Measurements from ENCODE around the gene ERBB4. TPM values are rescaled to one million over a fixed set of nuclear protein-coding genes. Genes with fewer than 3 reads are reported as not detected.

Gene ERBB4
- total RNA-seq, 4 donors from 2014 or later, result 0.16 to 12.7 (median 0.27) TPM; not detected in 1

DNA sequence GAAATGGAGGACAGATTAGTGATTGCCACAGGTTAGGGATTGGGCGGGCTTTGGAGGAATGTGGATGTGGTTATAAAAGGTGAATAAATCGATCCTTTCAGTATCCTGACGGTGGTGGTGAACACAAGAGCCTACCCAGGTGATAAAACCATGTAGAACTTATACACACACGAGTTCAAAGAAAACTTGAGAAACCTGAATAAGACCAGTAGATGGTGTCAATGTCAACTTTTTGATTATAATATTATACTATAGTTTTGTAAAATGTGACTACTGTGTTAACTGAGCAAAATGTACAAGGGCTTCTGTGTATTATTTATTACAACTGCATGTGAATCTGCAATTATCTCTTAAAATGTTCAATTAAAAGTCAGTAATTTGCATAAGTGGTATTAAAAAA lies 136.3 kb downstream of the ERBB4 start:
- in situ Hi-C loops (cut with MboI; ENCODE audit: low pct_ligation_motif_present in 1 of 4, low pct_unique_long_range_greater_than_20kb in 1 of 4, low sequenced_read_pairs in 3 of 4), result no loop called here
- 20 to 60% methylated on average over 2 to 4 of the region's 4 CpGs for WGBS, 2 donors (ENCODE audit: low coverage in 1 of 2)

DNA sequence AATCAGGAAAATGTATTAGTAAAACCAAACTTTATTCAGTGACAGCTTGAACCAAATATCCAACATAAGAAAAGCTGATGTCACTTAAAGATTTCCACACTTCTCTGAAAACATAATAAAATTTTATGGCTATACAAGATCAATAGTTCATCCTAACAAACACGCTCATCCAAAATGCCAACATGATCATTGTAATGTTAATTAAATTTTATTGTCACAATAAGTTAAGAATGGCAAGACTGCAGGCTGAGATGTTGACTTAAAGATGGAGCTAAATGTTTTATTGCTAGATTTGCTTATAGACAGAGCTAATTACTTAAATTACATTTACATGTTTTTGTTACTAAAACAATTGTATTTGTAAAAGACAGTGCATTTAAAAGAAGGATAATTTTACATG lies 140.3 kb downstream of the ERBB4 start:
- Histone ChIP-seq H3K4me1 (no peaks in the 10 kb centered on the region), H3K9me3 (no peaks in the 10 kb centered on the region), H3K4me3 (no peak overlapping the region), H3K27me3 (no peaks in the 10 kb centered on the region), H3K27ac (no peak overlapping the region), H3K36me3 (no peaks in the 10 kb centered on the region)
- 40 to 50% methylated on average over 1 of the region's 1 CpG for WGBS, 2 donors (ENCODE audit: low coverage in 1 of 2)
- in situ Hi-C loops (cut with MboI; ENCODE audit: low pct_ligation_motif_present in 1 of 4, low pct_unique_long_range_greater_than_20kb in 1 of 4, low sequenced_read_pairs in 3 of 4), result no loop called here
- no peak for DNase-seq
- TF ChIP-seq EP300 (IDR thresholded peaks at IDR 0.05; ENCODE audit: low read depth), result no peak
- TF ChIP-seq, protein P1, sequence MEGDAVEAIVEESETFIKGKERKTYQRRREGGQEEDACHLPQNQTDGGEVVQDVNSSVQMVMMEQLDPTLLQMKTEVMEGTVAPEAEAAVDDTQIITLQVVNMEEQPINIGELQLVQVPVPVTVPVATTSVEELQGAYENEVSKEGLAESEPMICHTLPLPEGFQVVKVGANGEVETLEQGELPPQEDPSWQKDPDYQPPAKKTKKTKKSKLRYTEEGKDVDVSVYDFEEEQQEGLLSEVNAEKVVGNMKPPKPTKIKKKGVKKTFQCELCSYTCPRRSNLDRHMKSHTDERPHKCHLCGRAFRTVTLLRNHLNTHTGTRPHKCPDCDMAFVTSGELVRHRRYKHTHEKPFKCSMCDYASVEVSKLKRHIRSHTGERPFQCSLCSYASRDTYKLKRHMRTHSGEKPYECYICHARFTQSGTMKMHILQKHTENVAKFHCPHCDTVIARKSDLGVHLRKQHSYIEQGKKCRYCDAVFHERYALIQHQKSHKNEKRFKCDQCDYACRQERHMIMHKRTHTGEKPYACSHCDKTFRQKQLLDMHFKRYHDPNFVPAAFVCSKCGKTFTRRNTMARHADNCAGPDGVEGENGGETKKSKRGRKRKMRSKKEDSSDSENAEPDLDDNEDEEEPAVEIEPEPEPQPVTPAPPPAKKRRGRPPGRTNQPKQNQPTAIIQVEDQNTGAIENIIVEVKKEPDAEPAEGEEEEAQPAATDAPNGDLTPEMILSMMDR (IDR thresholded peaks at IDR 0.05), result no peak
- no peak for TF ChIP-seq POLR2AphosphoS5 (IDR thresholded peaks at IDR 0.05)
- no peak for TF ChIP-seq POLR2A (IDR thresholded peaks at IDR 0.05)
- intact Hi-C loops (cut with DNase I; ENCODE audit: low total_unique reads), result no loop called here

More for the DNA sequence above, 136.3 kb downstream of the ERBB4 start:
- Histone ChIP-seq H3K4me3 (no peak overlapping the region), H3K36me3 (no peaks in the 10 kb centered on the region), H3K9me3 (no peaks in the 10 kb centered on the region), H3K4me1 (no peaks in the 10 kb centered on the region), H3K27me3 (no peaks in the 10 kb centered on the region), H3K27ac (no peak overlapping the region)
- no peak for DNase-seq
- intact Hi-C loops (cut with DNase I; ENCODE audit: low total_unique reads), result no loop called here
- no peak for TF ChIP-seq EP300 (IDR thresholded peaks at IDR 0.05; ENCODE audit: low read depth)
- TF ChIP-seq POLR2A (IDR thresholded peaks at IDR 0.05), result no peak
- no peak for TF ChIP-seq POLR2AphosphoS5 (IDR thresholded peaks at IDR 0.05)
- TF ChIP-seq, protein P1 (IDR thresholded peaks at IDR 0.05), result no peak

- 88 to 100% methylated on average over 2 to 3 of the region's 3 CpGs for WGBS, 2 donors (ENCODE audit: low coverage in 1 of 2)
Observed at GRCh38 chr2:212392544-212392943, 146.1 kb downstream of the ERBB4 start.

GRCh38 chr2:212392043-212392442 lies 146.6 kb downstream of the ERBB4 start:
- Histone ChIP-seq H3K4me1 (no peaks in the 10 kb centered on the region), H3K4me3 (no peak overlapping the region), H3K36me3 (no peaks in the 10 kb centered on the region), H3K27me3 (no peaks in the 10 kb centered on the region), H3K27ac (no peak overlapping the region), H3K9me3 (no peaks in the 10 kb centered on the region)
- 43 to 87% methylated on average over 2 of the region's 2 CpGs for WGBS, 2 donors (ENCODE audit: low coverage in 1 of 2)
- in situ Hi-C loops (cut with MboI; ENCODE audit: low pct_ligation_motif_present in 1 of 4, low pct_unique_long_range_greater_than_20kb in 1 of 4, low sequenced_read_pairs in 3 of 4), result no loop called here
- intact Hi-C loops (cut with DNase I; ENCODE audit: low total_unique reads), result no loop called here
- no peak for DNase-seq
- no peak for TF ChIP-seq POLR2AphosphoS5 (IDR thresholded peaks at IDR 0.05)
- TF ChIP-seq POLR2A (IDR thresholded peaks at IDR 0.05), result no peak
- no peak for TF ChIP-seq EP300 (IDR thresholded peaks at IDR 0.05; ENCODE audit: low read depth)
- TF ChIP-seq, protein P1 (IDR thresholded peaks at IDR 0.05), result no peak

More at GRCh38 chr2:212392544-212392943, 146.1 kb downstream of the ERBB4 start:
- DNase-seq, result no peak
- Histone ChIP-seq H3K27me3 (no peaks in the 10 kb centered on the region), H3K4me3 (no peak overlapping the region), H3K4me1 (no peaks in the 10 kb centered on the region), H3K36me3 (no peaks in the 10 kb centered on the region), H3K27ac (no peak overlapping the region), H3K9me3 (no peaks in the 10 kb centered on the region)
- intact Hi-C loops (cut with DNase I; ENCODE audit: low total_unique reads), result no loop called here
- TF ChIP-seq, protein P1 (IDR thresholded peaks at IDR 0.05), result no peak
- TF ChIP-seq POLR2AphosphoS5 (IDR thresholded peaks at IDR 0.05) (no peak), EP300 (IDR thresholded peaks at IDR 0.05; ENCODE audit: low read depth) (no peak), POLR2A (IDR thresholded peaks at IDR 0.05) (no peak)
- in situ Hi-C loops (cut with MboI; ENCODE audit: low pct_ligation_motif_present in 1 of 4, low pct_unique_long_range_greater_than_20kb in 1 of 4, low sequenced_read_pairs in 3 of 4), result no loop called here

Measured in transverse colon (tissue), 4 donors.